Lung microvascular endothelial cell (primary cell): Measurements from ENCODE around the gene CAMKMT. TPM values are rescaled to one million over a fixed set of nuclear protein-coding genes. Genes with fewer than 3 reads are reported as not detected.

Experiments used
- DNase-seq, 2 donors: peaks; one replicate each; pipeline versions ENCODE4 v3.0.0 to v3.0.0-alpha.2; 2010; ENCODE audit warnings: low read depth in 2 of 2
- total RNA-seq: library from RNA; depleted of rRNA; stranded (reverse); fragments of >200 nt; gene quantifications from 2 replicates; pipeline ENCODE4 v1.2.1, GENCODE V29; 2014

The CAMKMT gene
- total RNA-seq, 1 donor from 2014 or later, result 2.6 TPM

DNA sequence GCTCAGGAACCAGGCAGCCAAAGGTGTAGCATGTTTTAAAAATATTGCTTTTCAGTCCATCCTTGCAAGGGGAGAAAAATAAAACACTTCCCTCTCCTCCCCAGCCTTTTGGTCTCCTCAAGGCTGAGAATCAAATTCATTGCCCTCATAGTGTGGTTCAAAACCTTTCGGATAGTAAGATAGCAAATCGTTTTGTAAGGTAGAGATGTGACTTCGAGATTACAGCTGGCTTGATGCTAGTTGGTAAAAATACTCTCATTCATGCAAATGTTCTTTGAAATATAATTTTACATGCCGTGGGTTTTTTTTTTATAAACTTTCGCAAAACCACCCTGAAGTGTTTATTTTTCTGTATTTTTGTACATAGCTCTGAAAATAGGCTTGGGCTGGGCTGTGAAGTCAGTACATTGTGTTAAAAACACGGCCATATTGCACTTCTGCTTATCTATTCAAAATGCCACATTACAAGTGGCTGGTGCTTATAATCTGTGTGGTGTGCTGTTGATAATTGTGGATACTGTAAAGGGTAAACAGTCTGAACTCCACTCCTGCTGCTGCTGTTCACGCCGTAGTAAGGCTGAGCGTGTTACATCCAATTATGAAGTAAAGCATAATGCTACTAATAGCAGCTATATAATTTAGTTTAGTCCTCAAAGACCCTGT lies 407.7 kb downstream of the CAMKMT start:
- DNase-seq, result no peak

DNA sequence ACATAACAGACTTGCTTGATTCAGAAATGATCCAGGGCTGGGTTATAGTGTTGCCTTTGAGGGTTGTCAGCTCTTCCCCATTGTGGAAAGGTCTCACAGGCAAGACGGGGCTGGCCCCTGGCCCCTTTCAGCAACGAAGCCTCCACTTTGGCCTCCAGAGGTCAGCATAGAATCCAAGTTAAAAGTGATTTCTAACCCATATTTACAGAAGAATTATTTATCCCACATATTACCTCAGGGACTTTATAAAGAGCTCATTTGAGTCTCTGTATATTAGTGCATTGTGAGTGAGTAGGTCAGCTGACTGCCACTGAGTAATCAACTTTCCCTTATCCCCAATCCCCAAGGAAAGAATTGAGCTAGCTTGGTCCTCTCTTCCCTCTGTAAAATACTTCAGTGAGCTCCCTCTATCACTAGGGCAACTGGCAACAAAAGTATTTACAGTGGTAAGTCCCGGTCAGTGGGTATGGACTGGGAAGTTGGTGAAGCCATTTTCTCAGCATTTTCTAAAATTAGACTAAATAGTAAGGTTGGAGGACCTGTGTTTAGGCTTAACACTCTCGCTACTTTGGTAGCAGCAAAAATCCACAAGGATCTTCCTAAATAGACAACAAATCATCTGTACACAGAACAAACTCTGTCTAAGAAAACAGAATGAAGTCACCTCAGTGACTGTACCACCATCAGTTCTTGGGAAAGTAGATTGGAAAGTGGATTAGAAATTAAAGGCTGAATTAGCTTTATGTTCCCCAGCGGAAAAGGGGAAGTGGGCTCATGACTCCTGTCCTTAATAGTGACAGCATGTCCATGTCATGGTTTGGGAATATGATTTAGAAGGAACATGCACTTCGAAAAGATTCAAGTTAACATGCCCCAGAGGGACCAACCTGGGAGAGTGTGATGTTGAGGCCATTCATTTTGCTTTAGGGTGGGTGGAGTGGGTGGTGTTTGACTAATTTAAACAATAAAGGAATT lies 408.8 kb downstream of the CAMKMT start:
- DNase-seq, result no peak

DNA sequence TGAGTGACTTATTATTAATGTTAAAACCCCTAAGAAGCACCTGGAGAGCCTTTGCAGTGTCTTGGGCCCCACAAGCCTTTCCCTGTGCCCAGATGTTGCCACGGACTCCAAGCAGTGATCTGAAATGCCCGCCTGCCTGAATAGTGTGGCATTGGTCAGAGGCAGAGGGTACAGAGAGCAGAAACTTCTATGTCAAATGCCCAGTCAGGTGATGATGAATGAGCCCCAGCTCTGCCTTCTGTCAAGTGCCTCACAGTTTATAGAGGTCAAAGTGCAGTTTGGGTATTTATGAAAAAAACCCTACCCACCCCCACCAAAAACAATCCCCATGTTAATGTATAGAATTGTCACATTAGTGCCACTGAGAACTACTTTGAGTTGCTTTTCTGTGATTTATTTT lies 409.8 kb downstream of the CAMKMT start:
- DNase-seq, result no peak

DNA sequence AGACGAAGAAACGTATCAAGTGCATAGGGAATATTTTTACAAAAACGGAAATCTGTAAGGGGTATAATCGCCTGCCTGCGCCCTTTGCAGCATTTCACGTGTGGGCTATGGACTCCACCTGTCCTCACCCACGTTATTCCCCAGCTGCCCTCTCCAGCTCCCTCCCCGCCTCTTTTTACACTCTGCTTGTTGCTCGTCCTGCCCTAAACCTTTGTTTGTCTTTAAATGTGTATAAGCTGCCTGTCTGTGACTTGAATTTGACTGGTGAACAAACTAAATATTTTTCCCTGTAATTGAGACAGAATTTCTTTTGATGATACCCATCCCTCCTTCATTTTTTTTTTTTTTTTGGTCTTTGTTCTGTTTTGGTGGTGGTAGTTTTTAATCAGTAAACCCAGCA lies 410.4 kb downstream of the CAMKMT start:
- DNase-seq, result no peak

DNA sequence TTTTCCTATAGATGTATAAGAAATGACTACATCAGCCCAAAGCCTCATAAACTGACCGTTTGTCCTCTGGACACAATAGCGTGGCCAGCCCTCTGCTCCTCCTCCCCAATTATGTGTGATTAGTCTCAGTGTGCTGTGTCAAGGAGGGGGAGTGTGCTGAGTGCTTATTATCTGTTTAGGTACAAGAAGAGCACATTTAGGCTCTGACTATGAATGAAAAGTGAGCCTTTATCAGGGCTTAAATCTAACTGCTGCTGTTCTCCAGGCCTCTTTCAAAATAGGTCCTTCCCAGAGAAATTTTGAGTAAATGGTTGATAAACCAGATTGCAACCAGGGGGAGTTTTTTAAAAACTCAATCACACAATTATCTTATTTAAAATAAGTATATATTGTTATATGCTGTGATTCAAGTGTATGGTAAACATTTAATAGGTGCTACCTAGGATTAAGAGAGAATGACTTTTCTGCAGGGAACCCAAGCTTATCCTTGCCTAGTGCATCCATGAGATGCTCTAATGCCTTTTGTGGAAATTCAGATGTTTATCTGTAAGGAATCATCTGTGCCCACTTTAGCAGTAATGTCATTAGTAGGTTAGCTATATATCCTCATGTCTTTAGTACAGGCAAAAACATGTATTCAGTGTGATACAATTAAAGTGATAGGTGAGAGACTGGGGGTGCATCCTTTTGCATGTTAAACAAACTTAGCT lies 411.1 kb downstream of the CAMKMT start:
- DNase-seq, result no peak

DNA sequence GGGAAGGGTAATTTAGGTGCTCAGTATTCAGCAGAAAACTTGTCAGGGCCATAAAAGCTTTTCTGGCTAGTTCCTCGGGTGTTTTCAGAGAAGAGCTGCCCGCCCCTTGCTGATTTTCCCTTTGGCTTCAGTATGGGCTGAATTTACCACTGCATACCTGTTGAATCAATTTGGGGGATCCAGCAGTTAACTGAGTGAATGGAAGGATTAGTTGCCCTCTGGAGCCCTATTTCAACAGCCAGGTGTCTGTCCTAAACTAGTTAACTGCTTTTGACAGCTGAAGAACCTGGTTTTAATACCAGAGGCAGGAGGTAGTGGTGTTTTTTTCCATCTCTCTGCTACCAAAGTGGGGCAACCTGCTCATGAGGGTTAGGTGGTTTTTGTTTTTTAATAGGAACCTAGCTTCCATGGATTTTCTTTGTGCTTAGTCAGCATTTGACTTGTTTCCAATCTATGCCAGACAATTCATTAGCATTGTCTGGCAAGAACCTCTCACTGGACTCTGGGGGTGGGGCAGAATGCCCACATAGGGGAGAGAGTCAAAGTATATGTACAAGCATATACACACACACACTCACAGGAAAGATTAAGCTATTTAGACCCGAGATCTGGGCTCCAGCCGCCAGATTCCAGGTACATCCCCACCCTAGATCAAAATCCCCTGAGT lies 413.2 kb downstream of the CAMKMT start:
- no peak for DNase-seq

DNA sequence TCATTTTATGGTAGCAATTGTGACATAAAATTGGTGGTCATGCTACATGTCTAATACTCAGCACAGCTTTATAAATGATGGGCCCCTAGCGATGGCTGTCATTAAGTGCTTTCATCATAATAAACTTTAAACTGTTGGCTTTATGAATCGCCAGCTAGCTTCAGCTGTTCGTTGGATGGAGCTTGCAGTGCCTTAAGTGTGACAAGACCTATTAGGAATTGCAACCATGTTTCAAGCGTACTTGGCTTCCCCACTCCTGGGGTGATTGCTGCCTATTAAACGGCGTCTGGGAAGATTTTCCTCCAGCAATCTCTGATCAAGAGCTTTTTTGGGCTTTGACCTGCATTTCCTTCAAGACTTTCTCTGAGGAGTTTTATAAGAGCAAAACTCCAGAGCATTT lies 415.3 kb downstream of the CAMKMT start:
- DNase-seq, result no peak

DNA sequence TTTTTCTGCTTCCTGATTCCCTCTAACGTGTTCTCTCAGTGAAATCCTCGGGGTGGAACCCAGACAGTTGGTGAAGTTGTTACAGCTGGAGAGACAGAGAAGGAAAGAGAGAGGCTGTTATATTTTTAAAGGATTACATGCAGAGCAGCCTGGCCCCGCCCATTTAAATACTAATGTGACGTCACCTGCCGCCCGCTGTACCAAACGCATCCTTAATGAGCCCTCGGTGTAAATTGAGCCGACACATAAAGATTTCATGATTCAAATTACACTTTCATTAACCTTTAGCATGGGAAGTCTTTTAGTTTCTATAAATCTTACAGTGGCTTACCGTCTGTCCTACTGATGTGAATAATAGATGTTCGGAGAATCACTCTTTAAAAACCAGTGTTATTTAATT lies 415.8 kb downstream of the CAMKMT start:
- no peak for DNase-seq

DNA sequence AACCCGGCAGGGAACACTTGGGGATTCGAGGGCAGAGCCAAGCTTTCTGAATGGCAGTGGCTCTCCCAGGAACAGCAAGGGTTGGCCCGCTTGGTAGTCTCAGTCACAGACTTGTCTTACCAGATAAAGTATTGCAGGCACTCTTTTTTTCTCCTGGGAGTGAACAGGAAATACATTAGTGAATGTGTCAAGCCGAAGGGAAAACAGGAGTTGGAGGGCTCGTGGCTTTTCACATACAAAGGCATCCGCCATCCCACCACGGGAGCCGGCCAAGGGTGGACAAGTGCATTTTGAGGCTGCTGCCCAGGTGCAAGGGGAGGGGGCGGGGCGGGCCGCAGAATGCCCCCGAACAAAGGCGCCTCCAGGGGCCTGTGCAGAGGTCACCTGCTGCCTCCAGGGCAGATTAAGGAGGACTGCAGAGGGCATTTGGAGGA lies 416.5 kb downstream of the CAMKMT start:
- DNase-seq, result no peak

DNA sequence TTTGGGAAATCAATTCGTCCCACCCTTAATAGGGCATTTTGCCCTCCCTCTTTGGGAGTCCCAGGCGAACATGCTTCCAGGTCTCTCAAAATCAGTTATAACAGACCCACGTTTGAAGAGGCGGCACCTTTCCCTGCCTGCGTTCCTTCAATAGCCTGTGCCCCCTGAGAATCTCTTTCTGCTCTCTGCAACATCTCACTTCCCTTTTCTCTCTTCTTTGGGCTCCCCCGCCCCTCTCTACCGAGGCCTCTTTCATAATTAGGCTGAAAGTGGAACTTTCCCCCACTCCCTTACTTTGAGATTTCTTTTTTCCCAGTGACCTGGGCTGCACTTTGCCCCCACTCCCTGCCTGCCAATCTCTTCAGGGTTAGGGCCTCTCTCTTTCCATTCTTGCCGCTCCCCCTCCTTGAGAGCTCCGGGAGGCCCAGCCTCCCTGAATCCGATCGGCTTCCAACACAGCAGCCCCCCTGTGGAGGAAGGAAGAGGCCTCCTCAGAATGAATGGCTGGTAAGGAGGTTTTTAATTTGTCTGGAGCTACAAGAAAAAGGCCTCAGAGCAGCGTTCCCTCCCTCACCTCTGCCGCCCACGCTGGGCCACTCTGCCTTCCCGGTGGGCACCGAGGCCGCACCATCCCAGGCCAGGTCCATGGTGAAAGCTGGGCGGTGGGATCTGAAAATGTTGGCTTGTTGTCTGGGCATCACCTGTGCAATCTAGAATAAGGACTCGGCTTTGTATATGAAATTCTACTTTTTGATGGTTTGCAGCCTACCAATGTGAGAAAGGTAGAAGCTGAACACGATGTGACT lies 417.1 kb downstream of the CAMKMT start:
- DNase-seq, result no peak

DNA sequence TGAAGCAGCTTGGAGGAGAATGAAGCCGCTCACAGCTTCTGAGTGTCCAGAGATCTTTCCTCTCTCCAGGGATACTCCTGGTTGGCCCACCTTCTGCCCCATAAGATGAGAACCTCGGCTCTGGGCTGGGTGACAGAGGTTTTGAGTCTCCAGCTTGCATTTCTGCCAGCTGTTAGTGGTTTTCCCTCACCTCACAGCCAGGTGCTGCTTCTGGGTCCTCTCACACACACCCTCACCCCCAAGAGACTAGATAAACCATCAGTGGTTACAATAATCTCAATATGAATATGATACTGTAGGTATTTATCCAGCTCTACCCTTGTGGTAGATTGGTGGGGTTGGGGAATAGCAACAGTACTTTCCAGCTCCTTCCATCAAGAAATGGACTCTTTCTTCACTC lies 418.0 kb downstream of the CAMKMT start:
- DNase-seq, result no peak

DNA sequence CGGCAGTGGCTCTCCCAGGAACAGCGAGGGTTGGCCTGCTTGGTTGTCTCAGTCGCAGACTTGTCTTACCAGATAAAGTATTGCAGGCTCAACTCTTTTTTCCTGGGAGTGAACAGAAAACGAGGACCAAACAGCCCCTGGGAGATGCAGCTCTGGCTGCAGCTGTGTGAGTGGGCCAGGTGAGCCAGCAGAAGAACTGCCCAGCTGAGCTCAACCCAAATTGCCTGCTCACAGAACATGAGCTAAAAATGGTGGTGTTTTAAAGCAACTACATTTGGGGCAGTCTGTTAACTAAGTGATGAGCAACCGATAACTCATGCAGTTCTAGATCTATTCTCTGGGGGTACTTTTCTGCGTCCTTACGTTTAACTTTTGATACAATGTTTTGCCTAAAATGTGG lies 418.7 kb downstream of the CAMKMT start:
- no peak for DNase-seq

DNA sequence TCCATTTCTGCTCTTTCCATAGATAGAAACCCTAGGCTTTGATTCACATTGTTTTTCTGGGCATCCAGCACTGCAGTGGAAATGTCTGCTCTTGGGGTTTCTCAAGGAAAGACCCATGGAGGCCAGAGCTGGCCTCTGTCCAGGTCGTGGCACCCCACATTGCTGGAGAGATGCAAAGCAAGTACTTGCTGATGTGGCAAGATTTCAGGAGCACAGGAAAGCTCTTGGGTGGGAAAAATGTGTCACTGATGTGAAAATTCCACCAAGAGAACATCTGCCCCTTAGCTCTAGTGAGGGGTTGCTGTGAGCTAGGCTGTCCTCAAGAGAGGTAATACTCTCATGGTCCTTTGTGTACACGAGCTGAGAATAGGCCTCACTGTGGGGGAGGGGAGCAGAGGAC lies 423.7 kb downstream of the CAMKMT start:
- no peak for DNase-seq

DNA sequence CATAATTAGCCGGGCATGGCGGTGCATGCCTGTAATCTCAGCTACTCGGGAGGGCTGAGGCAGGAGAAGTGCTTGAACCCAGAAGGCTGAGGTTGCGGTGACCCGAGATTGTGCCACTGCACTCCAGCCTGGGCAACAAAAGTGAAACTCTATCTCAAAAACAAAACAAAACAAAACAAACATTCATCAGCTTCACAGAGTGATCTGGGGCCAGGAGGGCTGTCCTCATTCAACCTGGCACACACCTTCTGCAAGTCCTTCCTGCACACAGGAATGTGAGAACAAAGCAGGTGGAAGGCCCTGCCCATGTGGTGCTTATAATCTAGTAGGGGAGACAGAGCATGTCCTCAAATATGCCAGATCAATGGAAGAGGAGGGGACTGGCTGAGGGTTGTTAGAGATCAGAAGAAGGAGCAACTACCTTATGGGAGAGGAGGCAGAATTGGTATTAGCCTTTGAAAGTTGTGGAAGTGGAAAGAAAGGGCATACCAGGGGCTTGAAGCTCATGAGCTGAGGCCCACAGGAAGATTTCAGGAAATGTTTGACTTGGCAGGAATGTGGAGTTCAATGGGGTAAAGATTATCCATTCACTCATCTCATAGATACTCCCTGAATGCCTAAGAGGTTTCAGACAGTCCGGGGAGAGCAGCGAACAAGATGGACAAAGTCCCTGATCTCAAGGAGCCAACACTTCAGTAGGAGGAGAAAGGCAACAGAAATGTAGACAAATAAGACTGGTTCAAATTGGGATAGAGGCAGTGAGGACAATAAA lies 424.5 kb downstream of the CAMKMT start:
- DNase-seq, result no peak

DNA sequence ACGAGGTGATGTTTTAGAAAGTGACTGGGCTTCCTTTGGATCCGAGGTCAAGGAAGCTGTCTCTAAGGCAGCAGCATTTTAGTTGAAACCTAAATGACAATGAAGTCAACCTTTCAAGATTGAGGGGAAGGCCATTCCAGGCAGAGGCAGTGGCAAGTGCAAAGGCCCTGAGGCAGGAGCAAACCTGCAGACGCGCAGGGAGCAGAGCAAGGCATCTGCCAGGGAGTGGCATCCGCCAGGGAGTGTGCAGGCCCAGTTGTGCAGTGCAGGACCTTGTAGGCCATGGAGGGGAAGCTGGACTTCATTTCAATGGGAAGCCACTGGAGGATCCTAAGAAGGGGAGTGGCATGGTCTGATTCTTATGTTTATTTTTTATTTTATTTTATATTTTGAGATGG lies 425.1 kb downstream of the CAMKMT start:
- no peak for DNase-seq

DNA sequence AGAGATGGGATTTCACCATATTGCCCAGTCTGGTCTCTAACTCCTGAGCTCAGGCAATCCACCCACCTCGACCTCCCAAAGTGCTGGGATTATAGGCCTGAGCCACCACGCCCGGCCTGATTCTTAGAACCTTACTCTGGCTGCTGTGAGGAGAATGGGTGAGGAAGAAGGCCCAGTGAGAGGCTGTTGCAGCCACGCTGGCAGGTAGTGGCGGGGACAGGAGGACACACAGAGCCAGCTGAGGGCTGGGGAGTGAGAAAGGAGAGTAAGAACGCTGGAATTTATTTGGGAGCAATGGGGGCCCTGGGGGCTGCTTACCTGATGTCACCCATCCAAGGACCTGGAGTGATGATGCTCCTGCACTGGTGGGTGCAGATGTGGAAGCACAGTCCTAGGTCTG lies 425.9 kb downstream of the CAMKMT start:
- no peak for DNase-seq

DNA sequence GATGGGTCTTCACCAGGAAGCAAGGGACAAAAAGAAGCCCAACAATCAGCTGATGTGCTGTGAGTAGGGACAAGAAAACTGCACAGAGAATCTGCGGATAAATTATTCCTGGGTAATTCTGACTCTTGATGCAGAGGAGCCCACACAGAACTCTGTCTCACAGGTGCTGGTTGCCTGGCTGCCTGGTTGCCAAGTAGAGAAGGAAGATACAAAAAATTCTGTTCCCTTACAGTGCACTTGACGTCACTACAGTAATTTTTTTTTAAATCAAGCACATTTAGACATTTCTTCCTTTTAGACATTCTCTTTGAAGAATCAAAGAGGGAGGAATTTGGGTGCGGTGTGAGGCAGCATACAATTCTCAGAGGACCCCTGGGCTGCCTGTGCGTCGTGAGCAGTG lies 427.7 kb downstream of the CAMKMT start:
- no peak for DNase-seq

DNA sequence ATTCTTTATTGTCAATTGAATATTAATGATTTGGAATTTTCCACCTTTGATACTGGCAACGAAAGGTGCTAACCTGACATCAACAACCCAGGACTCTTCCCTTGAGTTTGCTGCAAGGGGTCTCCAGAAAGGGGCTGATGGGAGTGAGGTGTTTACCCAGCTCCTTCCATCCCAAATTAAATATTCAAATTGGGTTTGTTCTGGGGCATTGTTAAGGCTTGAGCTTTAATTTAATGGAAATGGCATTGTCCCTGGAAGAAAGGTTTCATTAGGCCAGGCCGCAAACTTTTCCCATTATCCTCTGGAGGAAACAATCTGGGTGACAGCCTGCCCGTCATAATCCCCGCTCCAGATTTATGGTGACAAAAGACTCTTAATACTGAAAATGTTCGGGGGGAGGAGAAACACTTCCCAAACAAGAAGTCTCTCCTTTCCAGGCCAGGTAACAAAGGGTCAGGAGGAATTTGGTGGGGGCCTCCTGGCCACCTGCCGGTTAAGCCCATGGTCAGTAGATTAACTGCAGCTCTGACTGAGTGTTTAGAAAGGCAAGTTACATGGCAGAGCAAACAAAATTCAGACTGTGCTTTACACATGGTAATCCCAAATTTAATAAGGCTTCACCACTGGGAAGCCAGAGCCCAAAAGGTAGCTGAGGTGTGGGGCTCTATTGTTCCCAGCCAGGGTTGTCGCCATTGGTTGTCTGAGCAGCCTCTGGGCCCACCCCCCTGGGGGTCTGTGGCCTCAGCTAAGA lies 428.4 kb downstream of the CAMKMT start:
- no peak for DNase-seq

DNA sequence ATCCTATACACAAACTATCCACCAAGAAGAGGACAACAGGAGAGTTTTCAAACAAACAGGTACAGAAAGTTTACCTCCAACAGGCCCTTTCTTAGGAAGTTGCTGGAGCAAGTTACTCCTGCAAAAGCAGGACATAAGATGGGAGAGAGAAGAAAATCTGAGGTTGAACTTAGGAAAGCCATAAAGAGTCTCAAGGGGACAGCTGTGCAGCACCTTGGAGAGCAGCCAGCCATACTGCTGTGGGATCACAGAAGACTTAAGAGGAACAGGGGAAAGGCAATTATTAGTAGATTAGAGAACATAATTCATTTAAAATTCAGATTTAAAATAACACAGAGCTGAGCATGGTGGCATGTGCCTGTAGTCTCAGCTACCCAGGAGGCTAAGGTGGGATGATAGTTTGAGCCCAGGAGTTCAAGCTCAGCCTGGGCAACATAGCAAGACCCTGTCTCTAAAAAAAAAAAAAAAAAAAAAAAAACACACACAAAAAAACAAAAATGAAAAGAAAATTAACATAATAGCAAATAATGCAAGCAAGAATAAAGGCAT lies 431.6 kb downstream of the CAMKMT start:
- DNase-seq, result peak; percentile 12 to 65
